ENCODE data around the gene PRR33.

PRR33 gene

GRCh38 chr11:1858576-1858975, 33.1 kb downstream of the PRR33 start:
- DNase-seq (ENCODE audit: low read depth): no peak
- TF ChIP-seq CTCF (conservative IDR thresholded peaks at IDR 0.05; ENCODE audit: low read length): no peak
- no peak overlapping the region for H3K4me3 ChIP-seq (ENCODE audit: low read length)

- DNase-seq (ENCODE audit: low read depth): no peak
- no peak overlapping the region for H3K4me3 ChIP-seq (ENCODE audit: low read length)
- no peak for TF ChIP-seq CTCF (conservative IDR thresholded peaks at IDR 0.05; ENCODE audit: low read length)
Observed at GRCh38 chr11:1858154-1858553, 33.5 kb downstream of the PRR33 start.

GRCh38 chr11:1857064-1857463, 34.6 kb downstream of the PRR33 start:
- H3K4me3 ChIP-seq (ENCODE audit: low read length): no peak overlapping the region
- DNase-seq (ENCODE audit: low read depth): no peak
- no peak for TF ChIP-seq CTCF (conservative IDR thresholded peaks at IDR 0.05; ENCODE audit: low read length)

GRCh38 chr11:1856306-1857005, 35.2 kb downstream of the PRR33 start:
- DNase-seq (ENCODE audit: low read depth): no peak
- no peak for TF ChIP-seq CTCF (conservative IDR thresholded peaks at IDR 0.05; ENCODE audit: low read length)
- no peak overlapping the region for H3K4me3 ChIP-seq (ENCODE audit: low read length)

GRCh38 chr11:1855886-1856265, 35.8 kb downstream of the PRR33 start:
- TF ChIP-seq CTCF (conservative IDR thresholded peaks at IDR 0.05; ENCODE audit: low read length): no peak
- no peak for DNase-seq (ENCODE audit: low read depth)
- no peak overlapping the region for H3K4me3 ChIP-seq (ENCODE audit: low read length)

- no peak for DNase-seq (ENCODE audit: low read depth)
- no peak overlapping the region for H3K4me3 ChIP-seq (ENCODE audit: low read length)
- no peak for TF ChIP-seq CTCF (conservative IDR thresholded peaks at IDR 0.05; ENCODE audit: low read length)
Observed at GRCh38 chr11:1854949-1855885, 36.5 kb downstream of the PRR33 start.
